HepG2 (cell line): Measurements from ENCODE around the gene ITM2B. TPM values are rescaled to one million over a fixed set of nuclear protein-coding genes. Genes with fewer than 3 reads are reported as not detected.

Experiments used
- ATF3 ChIP-seq: sonication (generic); formaldehyde crosslinking; IDR thresholded peaks from 2 replicates; pipeline ENCODE4 v1.4.0; 2020; ENCODE audit warnings: missing genetic modification reagents
- CBX2 ChIP-seq, 2 experiments: fragments of 200-600 bp in 1 of 2; sonication (generic); formaldehyde crosslinking in 1 of 2; IDR thresholded peaks; 2 replicates each; pipeline versions ENCODE4 v1.7.0 to v1.8.1; 2018 to 2022; ENCODE audit warnings: low read depth in 2 of 2, low read length in 1 of 2, mild to moderate bottlenecking in 1 of 2, missing genetic modification reagents in 1 of 2
- CHD2 ChIP-seq: IDR thresholded peaks from 2 replicates; pipeline ENCODE4 v1.6.1; 2011; ENCODE audit warnings: low read depth, low read length, improper control_type of control experiment
- FOXJ3 ChIP-seq: sonication (generic); formaldehyde crosslinking; IDR thresholded peaks from 2 replicates; pipeline ENCODE4 v1.4.0; 2020; ENCODE audit warnings: missing genetic modification reagents, mild to moderate bottlenecking, borderline replicate concordance
- HMGXB4 ChIP-seq, 2 experiments: sonication (generic) in 1 of 2; formaldehyde crosslinking in 1 of 2; IDR thresholded peaks; 2 replicates each; pipeline versions ENCODE4 v1.4.0 to v1.6.1; 2018 to 2020; ENCODE audit warnings: missing genetic modification reagents in 2 of 2, borderline replicate concordance in 1 of 2, low read depth in 1 of 2, mild to moderate bottlenecking in 1 of 2, missing biosample characterization in 1 of 2
- MTERF4 ChIP-seq: sonication (generic); formaldehyde crosslinking; IDR thresholded peaks from 2 replicates; pipeline ENCODE4 v1.8.0; 2023; ENCODE audit warnings: mild to moderate bottlenecking, missing genetic modification reagents
- NR2C2 ChIP-seq: sonication (generic); formaldehyde crosslinking; IDR thresholded peaks from 2 replicates; pipeline ENCODE4 v1.4.0; 2020; ENCODE audit warnings: missing genetic modification reagents, mild to moderate bottlenecking, moderate library complexity, borderline replicate concordance
- SAFB2 ChIP-seq: sonication (generic); formaldehyde crosslinking; IDR thresholded peaks from 2 replicates; pipeline ENCODE4 v1.5.1; 2020; ENCODE audit warnings: missing genetic modification reagents, low read depth, mild to moderate bottlenecking, borderline replicate concordance
- SALL1 ChIP-seq: sonication (generic); formaldehyde crosslinking; IDR thresholded peaks from 2 replicates; pipeline ENCODE4 v1.8.0; 2022; ENCODE audit warnings: mild to moderate bottlenecking, missing genetic modification reagents
- SKIL ChIP-seq: sonication (generic); formaldehyde crosslinking; IDR thresholded peaks from 2 replicates; pipeline ENCODE4 v1.8.0; 2022; ENCODE audit warnings: missing genetic modification reagents, mild to moderate bottlenecking, moderate library complexity, borderline replicate concordance
- STAT6 ChIP-seq: sonication (generic); formaldehyde crosslinking; IDR thresholded peaks from 2 replicates; pipeline ENCODE4 v1.4.0; 2020; ENCODE audit warnings: missing genetic modification reagents, mild to moderate bottlenecking, borderline replicate concordance
- TEAD2 ChIP-seq: sonication (generic); formaldehyde crosslinking; IDR thresholded peaks from 2 replicates; pipeline ENCODE4 v1.9.0; 2021; ENCODE audit warnings: missing genetic modification reagents
- ZNF496 ChIP-seq: sonication (generic); formaldehyde crosslinking; IDR thresholded peaks from 2 replicates; pipeline ENCODE4 v1.8.1; 2023; ENCODE audit warnings: mild to moderate bottlenecking, moderate library complexity, missing genetic modification reagents; ENCODE audit not compliant: insufficient replicate concordance
- ZNF704 ChIP-seq: sonication (generic); formaldehyde crosslinking; IDR thresholded peaks from 2 replicates; pipeline ENCODE4 v1.8.1; 2023; ENCODE audit warnings: mild to moderate bottlenecking, inconsistent platforms, moderate library complexity, missing genetic modification reagents, borderline replicate concordance
- ZNF772 ChIP-seq: sonication (generic); formaldehyde crosslinking; IDR thresholded peaks from 2 replicates; pipeline ENCODE4 v1.5.0; 2020; ENCODE audit warnings: mild to moderate bottlenecking, missing genetic modification reagents
- ZNF841 ChIP-seq: sonication (generic); formaldehyde crosslinking; IDR thresholded peaks from 2 replicates; pipeline ENCODE4 v1.8.1; 2023; ENCODE audit warnings: missing genetic modification reagents, borderline replicate concordance
- ZNF850 ChIP-seq: sonication (generic); formaldehyde crosslinking; conservative IDR thresholded peaks from 2 replicates; pipeline ENCODE4 v1.9.0; 2021; ENCODE audit warnings: mild to moderate bottlenecking, missing genetic modification reagents
- polyA plus RNA-seq, 8 experiments: library from polyadenylated mRNA; depleted of rRNA in 3 of 8; stranded (reverse) in 7 of 8; unstranded in 1 of 8; fragments of >200 nt; fragmentation: Illumina TruSeq in 4 of 8; extraction: Trizol in 4 of 8; gene quantifications; 2 replicates each; pipeline versions ENCODE4 v1.2.1 to v1.2.3, GENCODE V29; 2011 to 2016; ENCODE audit warnings: low read depth in 4 of 8, missing spikeins in 1 of 8, mixed read lengths in 1 of 8; ENCODE audit not compliant: insufficient read depth in 1 of 8
- total RNA-seq, 5 experiments: library from RNA; depleted of rRNA; stranded (reverse); fragments of >200 nt; fragmentation: Illumina TruSeq; extraction: Trizol; gene quantifications; 2 replicates each; pipeline ENCODE4 v1.2.3, GENCODE V29; 2016; ENCODE audit warnings: low read depth in 1 of 5

The ITM2B gene
- total and polyA plus RNA-seq, 2 of the 13 experiments (the other 11 are each of a cell fraction or from before 2014, with no cell fraction given) = 158 to 373 TPM

GRCh38 chr13:48222358-48223301 is 10.4 kb upstream of the ITM2B start (continued):
- no peak for TF ChIP-seq STAT6 (CRISPR knock-in tag)
- no peak for TF ChIP-seq FOXJ3
- no peak for TF ChIP-seq NR2C2 (CRISPR knock-in tag)
- TF ChIP-seq CBX2 (IDR thresholded peaks at IDR 0.05; ENCODE audit: low read depth, low read length) = no peak
- no peak for TF ChIP-seq CBX2 (CRISPR knock-in tag; IDR thresholded peaks at IDR 0.05; ENCODE audit: low read depth)
- no peak for TF ChIP-seq ZNF496 (CRISPR knock-in tag)
- TF ChIP-seq SKIL = no peak
- TF ChIP-seq ATF3 (CRISPR knock-in tag) = peak; percentile 61; the same call in 1 of the 2 replicates
- no peak for TF ChIP-seq TEAD2 (CRISPR knock-in tag)
- no peak for TF ChIP-seq ZNF841
- TF ChIP-seq MTERF4 (CRISPR knock-in tag) = no peak
- no peak for TF ChIP-seq ZNF772 (CRISPR knock-in tag)
- 0 out of 2 replicates have a peak, but pooled peaks have one; percentile 25 for TF ChIP-seq SALL1 (CRISPR knock-in tag)
- TF ChIP-seq ZNF704 = no peak
- TF ChIP-seq SAFB2 (CRISPR knock-in tag) = no peak
- TF ChIP-seq CHD2 = no peak
- no peak for TF ChIP-seq HMGXB4 (CRISPR knock-in tag; IDR thresholded peaks at IDR 0.05; ENCODE audit: borderline replicate concordance in 1 of 2, low read depth in 1 of 2)
- TF ChIP-seq ZNF850 = no peak
